Panc1 (cell line): ENCODE results near the gene L2HGDH. TPM values are rescaled to one million over a fixed set of nuclear protein-coding genes. Genes with fewer than 3 reads are reported as not detected.

ENCODE experiments used
- ATAC-seq: fragments of 200-7000 bp; cut with Tn5 transposase; 2 replicates; pipeline ENCODE4 v1.9.1; 2020; ENCODE audit warnings: mild to moderate bottlenecking, moderate library complexity
- BruUV-seq: library from RNA; stranded (reverse); fragments of 400-500 nt; replicated peaks from 2 replicates; lab custom pipeline; 2021; lab: Mats Ljungman, UMichigan
- CTCF ChIA-PET: fragments of 300-600 bp; sonication (Branson Sonifier 250); formaldehyde crosslinking; loops from one replicate; lab custom pipeline; 2022; ENCODE audit warnings: antibody characterized with exemption; lab: Charles Lee
- POLR2A ChIA-PET: fragments of 300-600 bp; sonication (Branson Sonifier 250); formaldehyde crosslinking; loops from one replicate; lab custom pipeline; 2022; ENCODE audit warnings: antibody characterized with exemption; lab: Charles Lee
- DNase-seq: peaks from one replicate; pipeline ENCODE4 v3.0.0-alpha.2; 2010; ENCODE audit warnings: low read depth, low spot score
- H3K27ac ChIP-seq: 2 replicates; pipeline ENCODE4 v1.5.1; 2011; ENCODE audit warnings: mild to moderate bottlenecking, low read length, inconsistent platforms
- H3K27me3 ChIP-seq: fragments of 200-500 bp; sonication (Bioruptor generic); 2 replicates; pipeline ENCODE4 v1.6.0; 2014; ENCODE audit warnings: low read length, inconsistent platforms; ENCODE audit not compliant: control insufficient read depth, insufficient read depth
- H3K36me3 ChIP-seq: fragments of 200-500 bp; sonication (Bioruptor generic); 2 replicates; pipeline ENCODE4 v1.5.1; 2014; ENCODE audit warnings: inconsistent platforms, mild to moderate bottlenecking, low read length, moderate library complexity; ENCODE audit not compliant: control insufficient read depth, insufficient read depth
- H3K4me1 ChIP-seq: 2 replicates; pipeline ENCODE4 v1.5.1; 2011; ENCODE audit warnings: inconsistent platforms, mild to moderate bottlenecking, low read length, moderate library complexity; ENCODE audit not compliant: control insufficient read depth, insufficient read depth
- H3K4me3 ChIP-seq, 2 experiments: 2 replicates each; pipeline ENCODE4 v1.5.1; 2011 to 2012; ENCODE audit warnings: low read depth in 2 of 2, low read length in 2 of 2, mild to moderate bottlenecking in 2 of 2, inconsistent platforms in 1 of 2, moderate library complexity in 1 of 2
- H3K9me3 ChIP-seq: fragments of 200-500 bp; sonication (Bioruptor generic); 2 replicates; pipeline ENCODE4 v1.5.1; 2014; ENCODE audit warnings: low read depth, mild to moderate bottlenecking, inconsistent platforms, low read length, moderate library complexity; ENCODE audit not compliant: control insufficient read depth, insufficient read depth
- POLR2AphosphoS5 ChIP-seq: IDR thresholded peaks from 2 replicates; pipeline ENCODE4 v1.6.1; 2012; ENCODE audit warnings: mild to moderate bottlenecking, low read depth, low read length, moderate library complexity
- SIN3A ChIP-seq: IDR thresholded peaks from 2 replicates; pipeline ENCODE4 v1.6.1; 2012; ENCODE audit warnings: low read depth, mild to moderate bottlenecking, low read length, moderate library complexity, borderline replicate concordance; ENCODE audit not compliant: insufficient read depth
- TCF7L2 ChIP-seq: IDR thresholded peaks from 2 replicates; pipeline ENCODE4 v1.6.1; 2011; ENCODE audit warnings: mild to moderate bottlenecking, low read depth, low read length, inconsistent platforms
- in situ Hi-C: cut with HindIII; loops from 2 replicates; pipeline ENCODE4 v1.10.0; 2016; ENCODE audit warnings: low sequenced_read_pairs, low pct_unique_long_range_greater_than_20kb
- intact Hi-C: fragments of 100-400 bp; cut with micrococcal nuclease; formaldehyde crosslinking; loops from one replicate; pipeline ENCODE4 v1.10.0; 2022; ENCODE audit not compliant: unreplicated experiment
- total RNA-seq: library from RNA; stranded (reverse); gene quantifications from one replicate; pipeline ENCODE4 v1.2.1, GENCODE V29; 2021; ENCODE audit not compliant: unreplicated experiment
- TF ChIP-seq, protein P1 (sequence below), 2 experiments: IDR thresholded peaks; 2 replicates each; pipeline ENCODE4 v1.6.1; 2011 to 2012; ENCODE audit warnings: low read depth in 2 of 2, control low read depth in 1 of 2, low read length in 1 of 2, mild to moderate bottlenecking in 1 of 2, moderate library complexity in 1 of 2; ENCODE audit not compliant: insufficient read depth in 1 of 2
- TF ChIP-seq, protein P2 (sequence below): fragments of 450-650 bp; IDR thresholded peaks from 2 replicates; pipeline ENCODE4 v1.5.1; 2017; ENCODE audit warnings: mild to moderate bottlenecking

Gene L2HGDH
- total RNA-seq, 1 experiment from 2014 or later, result 15.0 TPM

DNA sequence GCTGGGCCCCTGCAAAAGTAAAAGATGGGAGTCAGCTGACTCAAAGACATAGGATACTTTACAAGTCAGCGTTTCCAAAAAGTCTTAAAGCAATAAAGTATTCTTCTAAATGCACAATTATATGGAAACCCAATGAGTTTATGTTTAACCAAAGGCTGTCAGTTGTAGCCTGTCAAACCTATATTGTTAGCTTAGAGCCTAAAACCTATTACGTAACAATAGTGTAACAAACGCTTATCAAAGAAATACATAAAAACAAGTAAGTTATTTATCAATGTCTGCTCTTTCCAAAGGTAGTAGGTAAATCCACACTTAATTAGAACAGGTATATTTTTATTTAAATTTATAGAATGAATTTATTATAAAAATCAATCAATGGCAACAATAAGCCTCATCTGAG lies 64.8 kb downstream of the L2HGDH start:
- H3K27ac ChIP-seq, result no peak overlapping the region
- TF ChIP-seq POLR2AphosphoS5, result no peak
- intact Hi-C loops, result no loop called here
- no peak for DNase-seq
- POLR2A ChIA-PET, result no interaction called here
- in situ Hi-C loops, result no loop called here
- H3K36me3 ChIP-seq, result no peaks in the 10 kb centered on the region; the same call in 1 of the 2 replicates
- no peaks in the 10 kb centered on the region; the same call in 1 of the 2 replicates for H3K4me1 ChIP-seq
- no peak overlapping the region for H3K4me3 ChIP-seq
- H3K27me3 ChIP-seq, result no peaks in the 10 kb centered on the region
- no peaks in the 10 kb centered on the region for H3K9me3 ChIP-seq
- CTCF ChIA-PET, result no interaction called here
- BruUV-seq, result no TSS peak
- ATAC-seq, result no peak

- no TSS peak for BruUV-seq
- ATAC-seq (no peak), DNase-seq (no peak)
- in situ Hi-C loops, result no loop called here
- Histone ChIP-seq H3K4me3 (no peak overlapping the region), H3K27me3 (no peaks in the 10 kb centered on the region), H3K36me3 (no peaks in the 10 kb centered on the region; the same call in 1 of the 2 replicates), H3K9me3 (no peaks in the 10 kb centered on the region), H3K4me1 (no peaks in the 10 kb centered on the region; the same call in 1 of the 2 replicates), H3K27ac (no peak overlapping the region)
- intact Hi-C loops, result no loop called here
- TF ChIP-seq, protein P1, sequence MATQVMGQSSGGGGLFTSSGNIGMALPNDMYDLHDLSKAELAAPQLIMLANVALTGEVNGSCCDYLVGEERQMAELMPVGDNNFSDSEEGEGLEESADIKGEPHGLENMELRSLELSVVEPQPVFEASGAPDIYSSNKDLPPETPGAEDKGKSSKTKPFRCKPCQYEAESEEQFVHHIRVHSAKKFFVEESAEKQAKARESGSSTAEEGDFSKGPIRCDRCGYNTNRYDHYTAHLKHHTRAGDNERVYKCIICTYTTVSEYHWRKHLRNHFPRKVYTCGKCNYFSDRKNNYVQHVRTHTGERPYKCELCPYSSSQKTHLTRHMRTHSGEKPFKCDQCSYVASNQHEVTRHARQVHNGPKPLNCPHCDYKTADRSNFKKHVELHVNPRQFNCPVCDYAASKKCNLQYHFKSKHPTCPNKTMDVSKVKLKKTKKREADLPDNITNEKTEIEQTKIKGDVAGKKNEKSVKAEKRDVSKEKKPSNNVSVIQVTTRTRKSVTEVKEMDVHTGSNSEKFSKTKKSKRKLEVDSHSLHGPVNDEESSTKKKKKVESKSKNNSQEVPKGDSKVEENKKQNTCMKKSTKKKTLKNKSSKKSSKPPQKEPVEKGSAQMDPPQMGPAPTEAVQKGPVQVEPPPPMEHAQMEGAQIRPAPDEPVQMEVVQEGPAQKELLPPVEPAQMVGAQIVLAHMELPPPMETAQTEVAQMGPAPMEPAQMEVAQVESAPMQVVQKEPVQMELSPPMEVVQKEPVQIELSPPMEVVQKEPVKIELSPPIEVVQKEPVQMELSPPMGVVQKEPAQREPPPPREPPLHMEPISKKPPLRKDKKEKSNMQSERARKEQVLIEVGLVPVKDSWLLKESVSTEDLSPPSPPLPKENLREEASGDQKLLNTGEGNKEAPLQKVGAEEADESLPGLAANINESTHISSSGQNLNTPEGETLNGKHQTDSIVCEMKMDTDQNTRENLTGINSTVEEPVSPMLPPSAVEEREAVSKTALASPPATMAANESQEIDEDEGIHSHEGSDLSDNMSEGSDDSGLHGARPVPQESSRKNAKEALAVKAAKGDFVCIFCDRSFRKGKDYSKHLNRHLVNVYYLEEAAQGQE (IDR thresholded peaks at IDR 0.05; ENCODE audit: insufficient read depth in 1 of 2, low read depth in 2 of 2, low read length in 1 of 2), result no peak
- TF ChIP-seq, protein P2, sequence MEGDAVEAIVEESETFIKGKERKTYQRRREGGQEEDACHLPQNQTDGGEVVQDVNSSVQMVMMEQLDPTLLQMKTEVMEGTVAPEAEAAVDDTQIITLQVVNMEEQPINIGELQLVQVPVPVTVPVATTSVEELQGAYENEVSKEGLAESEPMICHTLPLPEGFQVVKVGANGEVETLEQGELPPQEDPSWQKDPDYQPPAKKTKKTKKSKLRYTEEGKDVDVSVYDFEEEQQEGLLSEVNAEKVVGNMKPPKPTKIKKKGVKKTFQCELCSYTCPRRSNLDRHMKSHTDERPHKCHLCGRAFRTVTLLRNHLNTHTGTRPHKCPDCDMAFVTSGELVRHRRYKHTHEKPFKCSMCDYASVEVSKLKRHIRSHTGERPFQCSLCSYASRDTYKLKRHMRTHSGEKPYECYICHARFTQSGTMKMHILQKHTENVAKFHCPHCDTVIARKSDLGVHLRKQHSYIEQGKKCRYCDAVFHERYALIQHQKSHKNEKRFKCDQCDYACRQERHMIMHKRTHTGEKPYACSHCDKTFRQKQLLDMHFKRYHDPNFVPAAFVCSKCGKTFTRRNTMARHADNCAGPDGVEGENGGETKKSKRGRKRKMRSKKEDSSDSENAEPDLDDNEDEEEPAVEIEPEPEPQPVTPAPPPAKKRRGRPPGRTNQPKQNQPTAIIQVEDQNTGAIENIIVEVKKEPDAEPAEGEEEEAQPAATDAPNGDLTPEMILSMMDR, result no peak
- no peak for TF ChIP-seq SIN3A
- TF ChIP-seq POLR2AphosphoS5, result no peak
- no peak for TF ChIP-seq TCF7L2
- ChIA-PET CTCF (no interaction called here), POLR2A (no interaction called here)
These were observed 69.3 kb downstream of the L2HGDH start for GRCh38 chr14:50242566-50243310.

- DNase-seq (no peak), ATAC-seq (no peak)
- Histone ChIP-seq H3K4me3 (no peak overlapping the region), H3K4me1 (no peaks in the 10 kb centered on the region; the same call in 1 of the 2 replicates), H3K27ac (no peak overlapping the region), H3K9me3 (no peaks in the 10 kb centered on the region), H3K36me3 (no peaks in the 10 kb centered on the region; the same call in 1 of the 2 replicates), H3K27me3 (no peaks in the 10 kb centered on the region)
- POLR2A ChIA-PET, result no interaction called here
- in situ Hi-C loops, result no loop called here
- CTCF ChIA-PET, result no interaction called here
- no peak for TF ChIP-seq POLR2AphosphoS5
- no TSS peak for BruUV-seq
- intact Hi-C loops, result no loop called here
These were observed 69.9 kb downstream of the L2HGDH start for GRCh38 chr14:50242096-50242495.
